IMR-90 (cell line): ENCODE data around the gene CCDC117. TPM values are rescaled to one million over a fixed set of nuclear protein-coding genes. Genes with fewer than 3 reads are reported as not detected.

ENCODE experiments used
- ATAC-seq: fragments of 200-7000 bp; cut with Tn5 transposase; 2 replicates; pipeline ENCODE4 v1.9.1; 2020; ENCODE audit warnings: low read depth, mild to moderate bottlenecking, moderate library complexity
- BruUV-seq: library from RNA; stranded (reverse); fragments of 400-500 nt; replicated peaks from 2 replicates; lab custom pipeline; 2021; lab: Mats Ljungman, UMichigan
- CTCF ChIA-PET: fragments of 300-600 bp; formaldehyde crosslinking; extraction: SDS; loops from one replicate; lab custom pipeline; 2021; ENCODE audit warnings: antibody characterized with exemption; lab: Yijun Ruan, JAX
- POLR2A ChIA-PET: fragments of 300-600 bp; sonication (Branson Sonifier 250); formaldehyde crosslinking; loops from one replicate; lab custom pipeline; 2022; ENCODE audit warnings: antibody characterized with exemption; ENCODE audit not compliant: unreplicated experiment; lab: Charles Lee
- DNase-seq: peaks from one replicate; pipeline ENCODE4 v3.0.0; 2013
- H2AFZ ChIP-seq: replicated peaks from 2 replicates; pipeline ENCODE3; 2013; ENCODE audit warnings: low read length, mild to moderate bottlenecking; ENCODE audit not compliant: poor library complexity
- H2AK5ac ChIP-seq: 2 replicates; pipeline ENCODE4 v1.6.1; 2013; ENCODE audit warnings: low read depth, low read length, inconsistent platforms
- H2AK9ac ChIP-seq: replicated peaks from 2 replicates; pipeline ENCODE3; 2013; ENCODE audit warnings: mild to moderate bottlenecking, low read depth, low read length, moderate library complexity; ENCODE audit not compliant: poor library complexity
- H2BK120ac ChIP-seq: 2 replicates; pipeline ENCODE4 v1.6.1; 2013; ENCODE audit warnings: low read depth, low read length, inconsistent platforms
- H2BK15ac ChIP-seq: 3 replicates; pipeline ENCODE4 v1.6.1; 2013; ENCODE audit warnings: low read depth, low read length, inconsistent platforms
- H2BK20ac ChIP-seq: 2 replicates; pipeline ENCODE4 v1.6.1; 2013; ENCODE audit warnings: low read depth, mild to moderate bottlenecking, inconsistent platforms, low read length, moderate library complexity
- H2BK5ac ChIP-seq: 2 replicates; pipeline ENCODE4 v1.6.1; 2013; ENCODE audit warnings: mild to moderate bottlenecking, low read depth, low read length, inconsistent platforms; ENCODE audit not compliant: poor library complexity, severe bottlenecking
- H3K14ac ChIP-seq: replicated peaks from 2 replicates; pipeline ENCODE4 v1.6.1; 2013; ENCODE audit warnings: low read depth, low read length, inconsistent platforms
- H3K18ac ChIP-seq: 2 replicates; pipeline ENCODE4 v1.6.1; 2013; ENCODE audit warnings: low read depth, low read length, control low read depth
- H3K23ac ChIP-seq: 2 replicates; pipeline ENCODE4 v1.6.1; 2013; ENCODE audit warnings: low read depth, low read length, inconsistent platforms
- H3K27ac ChIP-seq: 2 replicates; pipeline ENCODE4 v1.5.1; 2013; ENCODE audit warnings: mild to moderate bottlenecking, control low read depth, low read length; ENCODE audit not compliant: insufficient read depth
- H3K27me3 ChIP-seq: 2 replicates; pipeline ENCODE4 v1.6.1; 2013; ENCODE audit warnings: low read length; ENCODE audit not compliant: control insufficient read depth, insufficient read depth
- H3K36me3 ChIP-seq: 2 replicates; pipeline ENCODE4 v1.6.1; 2013; ENCODE audit warnings: low read length, mixed read lengths; ENCODE audit not compliant: control insufficient read depth, insufficient read depth
- H3K4ac ChIP-seq: 2 replicates; pipeline ENCODE4 v1.6.1; 2013; ENCODE audit warnings: low read depth, low read length, inconsistent platforms
- H3K4me1 ChIP-seq: 2 replicates; pipeline ENCODE4 v1.6.1; 2013; ENCODE audit warnings: low read length, mixed read lengths; ENCODE audit not compliant: control insufficient read depth, insufficient read depth
- H3K4me2 ChIP-seq: 2 replicates; pipeline ENCODE4 v1.6.1; 2013; ENCODE audit warnings: low read depth, mild to moderate bottlenecking, control low read depth, low read length, moderate library complexity
- H3K4me3 ChIP-seq: 2 replicates; pipeline ENCODE4 v1.5.1; 2013; ENCODE audit warnings: low read depth, mild to moderate bottlenecking, control low read depth, low read length, moderate library complexity; ENCODE audit not compliant: insufficient read depth
- H3K56ac ChIP-seq: 2 replicates; pipeline ENCODE4 v1.6.1; 2013; ENCODE audit warnings: low read length, inconsistent platforms; ENCODE audit not compliant: insufficient read depth; ENCODE audit errors: extremely low read depth
- H3K79me1 ChIP-seq, 2 experiments: 2 replicates each; pipeline ENCODE4 v1.6.1; 2013; ENCODE audit warnings: low read length in 2 of 2, inconsistent platforms in 1 of 2, low read depth in 1 of 2
- H3K9ac ChIP-seq: 2 replicates; pipeline ENCODE4 v1.6.1; 2013; ENCODE audit warnings: low read depth, low read length, control low read depth
- H3K9me1 ChIP-seq: 2 replicates; pipeline ENCODE4 v1.6.1; 2013; ENCODE audit warnings: low read length, inconsistent platforms; ENCODE audit not compliant: insufficient read depth
- H3K9me3 ChIP-seq: 2 replicates; pipeline ENCODE4 v1.6.1; 2013; ENCODE audit warnings: low read length; ENCODE audit not compliant: control insufficient read depth, insufficient read depth
- H4K20me1 ChIP-seq: 2 replicates; pipeline ENCODE4 v1.6.1; 2013; ENCODE audit warnings: low read length, inconsistent platforms; ENCODE audit not compliant: insufficient read depth
- H4K5ac ChIP-seq: 2 replicates; pipeline ENCODE4 v1.6.1; 2013; ENCODE audit warnings: mild to moderate bottlenecking, low read depth, low read length, control low read depth
- H4K8ac ChIP-seq, 2 experiments: 2 replicates each; pipeline ENCODE4 v1.6.1; 2013; ENCODE audit warnings: low read depth in 2 of 2, low read length in 2 of 2, control low read depth in 1 of 2, inconsistent platforms in 1 of 2
- H4K91ac ChIP-seq: 2 replicates; pipeline ENCODE4 v1.6.1; 2013; ENCODE audit warnings: low read depth, low read length, inconsistent platforms; ENCODE audit not compliant: insufficient read depth
- NFE2L2 ChIP-seq: fragments of 150-350 bp; IDR thresholded peaks from 2 replicates; pipeline ENCODE4 v1.6.1; 2016; ENCODE audit warnings: low read depth, mild to moderate bottlenecking, low read length
- POLR2A ChIP-seq: IDR thresholded peaks from 2 replicates; pipeline ENCODE4 v1.6.1; 2012; ENCODE audit warnings: mild to moderate bottlenecking, low read depth, low read length
- RCOR1 ChIP-seq: IDR thresholded peaks from 2 replicates; pipeline ENCODE4 v1.6.1; 2012; ENCODE audit warnings: mild to moderate bottlenecking, low read length, improper control_type of control experiment; ENCODE audit not compliant: insufficient replicate concordance
- RFX5 ChIP-seq: IDR thresholded peaks from 2 replicates; pipeline ENCODE4 v1.8.0; 2012; ENCODE audit warnings: low read depth, mild to moderate bottlenecking, low read length, moderate library complexity
- USF2 ChIP-seq: fragments of 150-350 bp; IDR thresholded peaks from 2 replicates; pipeline ENCODE4 v1.6.1; 2017; ENCODE audit warnings: mild to moderate bottlenecking, antibody characterized with exemption, low read length, low read depth
- WGBS, 2 experiments: methylation state at CpG; one replicate each; pipeline versions ENCODE4 v1.1.5 to v1.1.7; 2013; ENCODE audit warnings: missing lambda C conversion rate in 2 of 2; ENCODE audit not compliant: insufficient read length in 1 of 2; ENCODE audit errors: extremely low coverage in 2 of 2; 5-methylcytosine and 5-hydroxymethylcytosine counted together
- dilution Hi-C: fragments of 300-500 bp; cut with HindIII; formaldehyde crosslinking; loops from one replicate; pipeline ENCODE4 v1.14.3; 2018; ENCODE audit warnings: low sequenced_read_pairs; ENCODE audit not compliant: unreplicated experiment
- in situ Hi-C: fragments of 300-500 bp; cut with MboI; formaldehyde crosslinking; loops from 3 replicates; pipeline ENCODE4 v1.14.3; 2019; ENCODE audit warnings: low sequenced_read_pairs, inconsistent platforms, mixed read lengths
- intact Hi-C: fragments of 100-400 bp; cut with micrococcal nuclease; formaldehyde crosslinking; loops from 2 replicates; pipeline ENCODE4 v1.10.0; 2022
- polyA plus RNA-seq, 3 experiments: library from polyadenylated mRNA; depleted of rRNA; stranded (reverse); fragments of >200 nt; gene quantifications; 2 replicates each; pipeline ENCODE4 v1.2.3, GENCODE V29; 2012; ENCODE audit warnings: low replicate concordance in 1 of 3
- total RNA-seq: library from RNA; depleted of rRNA; stranded (reverse); fragments of >200 nt; gene quantifications from 2 replicates; pipeline ENCODE4 v1.2.3, GENCODE V29; 2012

Gene CCDC117
- total and polyA plus RNA-seq, 2 of the 4 experiments (the other 2 are of a cell fraction): 5.9 to 7.0 TPM

GRCh38 chr22:28833276-28833923 lies 60.9 kb downstream of the CCDC117 start:
- no TSS peak for BruUV-seq
- WGBS, 2 experiments: no CpG with 5 or more reads among the region's 3 CpGs
- no peak overlapping the region for H4K8ac ChIP-seq
- intact Hi-C loops (no loop called here), in situ Hi-C loops (loop anchor here (10.0 kb wide), 1 partner anchor 779 kb away; no protein-coding TSS in a partner anchor), dilution Hi-C loops (no loop called here)
- no peak overlapping the region for H2BK15ac ChIP-seq
- no peaks in the 10 kb centered on the region for H3K9me1 ChIP-seq
- peaks cover 7% of the 10 kb centered on the region; the same call in 1 of the 2 replicates for H4K20me1 ChIP-seq
- no peak overlapping the region for H2AFZ ChIP-seq
- H2AK9ac ChIP-seq: no peak overlapping the region
- POLR2A ChIA-PET: no interaction called here
- no peaks in the 10 kb centered on the region for H3K4me1 ChIP-seq
- no peaks in the 10 kb centered on the region for H3K79me1 ChIP-seq
- no peak overlapping the region for H3K4me2 ChIP-seq
- H2AK5ac ChIP-seq: no peak overlapping the region
- no peak for ATAC-seq
- H3K23ac ChIP-seq: no peak overlapping the region
- no peak overlapping the region for H3K14ac ChIP-seq
- H4K5ac ChIP-seq: no peak overlapping the region
- no peaks in the 10 kb centered on the region for H3K36me3 ChIP-seq
- no peak overlapping the region for H3K27ac ChIP-seq
- no peak overlapping the region for H2BK120ac ChIP-seq
- H2BK20ac ChIP-seq: no peak overlapping the region
- H4K91ac ChIP-seq: no peak overlapping the region
- TF ChIP-seq USF2 (no peak), POLR2A (no peak), NFE2L2 (no peak), RCOR1 (no peak), RFX5 (no peak)
- H3K27me3 ChIP-seq: no peaks in the 10 kb centered on the region
- no peak for DNase-seq
- H3K9ac ChIP-seq: no peak overlapping the region
- H3K18ac ChIP-seq: no peak overlapping the region
- no peaks in the 10 kb centered on the region for H3K9me3 ChIP-seq
- H3K56ac ChIP-seq: no peak overlapping the region
- no peak overlapping the region for H3K4ac ChIP-seq
- no peak overlapping the region for H2BK5ac ChIP-seq
- CTCF ChIA-PET: no interaction called here
- no peak overlapping the region for H3K4me3 ChIP-seq
